ENCODE results near the gene TTLL13. TPM values are rescaled to one million over a fixed set of nuclear protein-coding genes. Genes with fewer than 3 reads are reported as not detected.
"Not testable (repeated sequence)": the region's sequence is repeated elsewhere in the genome, so short reads cannot be mapped to it uniquely, and the experiment has no call there.

The TTLL13 gene
- total RNA-seq, 1 donor from 2014 or later: not detected

GRCh38 chr15:90291679-90292356 is 42.5 kb downstream of the TTLL13 start:
- H3K9ac ChIP-seq: no peak overlapping the region
- no peaks in the 10 kb centered on the region for H4K20me1 ChIP-seq (ENCODE audit: low read depth)
- no peak for DNase-seq (ENCODE audit: low spot score)
- no peak overlapping the region for H3K4me3 ChIP-seq
- no peak overlapping the region for H3K4me2 ChIP-seq
- peaks cover 4% of the 10 kb centered on the region for H3F3A ChIP-seq (ENCODE audit: low read depth)
- no peaks in the 10 kb centered on the region for H3K4me1 Mint-ChIP-seq
- no peaks in the 10 kb centered on the region for H3K36me3 Mint-ChIP-seq
- no peaks in the 10 kb centered on the region for H3K36me3 ChIP-seq
- peaks cover 2% of the 10 kb centered on the region for H3K27me3 Mint-ChIP-seq (ENCODE audit: insufficient read depth, low read depth)
- no peak overlapping the region for H3K27ac Mint-ChIP-seq
- H3K4me3 Mint-ChIP-seq: no peak overlapping the region
- H3K9me3 ChIP-seq (ENCODE audit: low read depth): no peaks in the 10 kb centered on the region
- no peak overlapping the region for H3K27ac ChIP-seq
- H3K79me2 ChIP-seq (ENCODE audit: low read depth): no peaks in the 10 kb centered on the region
- no peaks in the 10 kb centered on the region for H3K27me3 ChIP-seq
- H2AFZ ChIP-seq (replicated peaks): no peak overlapping the region
- H3K9me3 Mint-ChIP-seq: no peaks in the 10 kb centered on the region
- H3K4me1 ChIP-seq: no peaks in the 10 kb centered on the region
- no peak for TF ChIP-seq EZH2 (IDR thresholded peaks at IDR 0.05)
- no peak for TF ChIP-seq EZH2phosphoT487 (IDR thresholded peaks at IDR 0.05)
- no peak for TF ChIP-seq CTCF (IDR thresholded peaks at IDR 0.05)

- not testable (repeated sequence) for H4K20me1 ChIP-seq (ENCODE audit: low read depth); H3K79me2 ChIP-seq (ENCODE audit: low read depth); H3K27ac Mint-ChIP-seq; H3K4me3 ChIP-seq; H3K4me2 ChIP-seq; H3K27me3 Mint-ChIP-seq (ENCODE audit: insufficient read depth, low read depth); H3K4me1 ChIP-seq; H3K9me3 Mint-ChIP-seq; H3K9ac ChIP-seq; H3K27ac ChIP-seq; H3K4me1 Mint-ChIP-seq; H3K27me3 ChIP-seq; H3K4me3 Mint-ChIP-seq; H3K9me3 ChIP-seq (ENCODE audit: low read depth); H3K36me3 Mint-ChIP-seq; H3F3A ChIP-seq (ENCODE audit: low read depth); H3K36me3 ChIP-seq
- peak; percentile 90 for DNase-seq (ENCODE audit: low spot score)
- peak overlapping the region; percentile 54 for H2AFZ ChIP-seq (replicated peaks)
- peak; percentile 91 for TF ChIP-seq CTCF (IDR thresholded peaks at IDR 0.05)
Observed at GRCh38 chr15:90293040-90293810, 43.9 kb downstream of the TTLL13 start.

- H3K9me3 ChIP-seq (ENCODE audit: low read depth): no peaks in the 10 kb centered on the region
- H3K27me3 ChIP-seq: no peaks in the 10 kb centered on the region
- no peak overlapping the region for H3K27ac ChIP-seq
- Mint-ChIP-seq H3K4me3 (no peak overlapping the region), H3K27ac (peak overlapping the region; percentile 60), H3K36me3 (no peaks in the 10 kb centered on the region), H3K4me1 (no peaks in the 10 kb centered on the region), H3K27me3 (ENCODE audit: insufficient read depth, low read depth) (peaks cover 2% of the 10 kb centered on the region), H3K9me3 (no peaks in the 10 kb centered on the region)
- H3K4me2 ChIP-seq: no peak overlapping the region
- H3K4me3 ChIP-seq: no peak overlapping the region
- no peaks in the 10 kb centered on the region for H3F3A ChIP-seq (ENCODE audit: low read depth)
- no peaks in the 10 kb centered on the region for H3K36me3 ChIP-seq
- no peak overlapping the region for H3K9ac ChIP-seq
- DNase-seq (ENCODE audit: low spot score): no peak
- no peaks in the 10 kb centered on the region for H3K4me1 ChIP-seq
- no peak overlapping the region for H2AFZ ChIP-seq (replicated peaks)
- TF ChIP-seq CTCF (IDR thresholded peaks at IDR 0.05) (no peak), EZH2phosphoT487 (IDR thresholded peaks at IDR 0.05) (no peak), EZH2 (IDR thresholded peaks at IDR 0.05) (no peak)
- H3K79me2 ChIP-seq (ENCODE audit: low read depth): no peaks in the 10 kb centered on the region
- no peaks in the 10 kb centered on the region for H4K20me1 ChIP-seq (ENCODE audit: low read depth)
Observed at GRCh38 chr15:90294159-90294558, 44.8 kb downstream of the TTLL13 start.
